C4-2B (cell line): ENCODE data around the gene ANAPC5.
"Not testable (repeated sequence)": the region's sequence is repeated elsewhere in the genome, so short reads cannot be mapped to it uniquely, and the experiment has no call there.

Experiments used
- H3K27ac ChIP-seq: fragments of 450-650 bp; 2 replicates; pipeline ENCODE4 v1.5.1; 2017
- ZFX ChIP-seq: fragments of 450-650 bp; IDR thresholded peaks from 2 replicates; pipeline ENCODE4 v1.6.1; 2017
- TF ChIP-seq, protein P1 (sequence below): fragments of 450-650 bp; conservative IDR thresholded peaks from 2 replicates; pipeline ENCODE4 v1.5.1; 2017; ENCODE audit warnings: mild to moderate bottlenecking

Gene ANAPC5

GRCh38 chr12:121287267-121287954, 64.8 kb downstream of the ANAPC5 start:
- TF ChIP-seq, protein P1, sequence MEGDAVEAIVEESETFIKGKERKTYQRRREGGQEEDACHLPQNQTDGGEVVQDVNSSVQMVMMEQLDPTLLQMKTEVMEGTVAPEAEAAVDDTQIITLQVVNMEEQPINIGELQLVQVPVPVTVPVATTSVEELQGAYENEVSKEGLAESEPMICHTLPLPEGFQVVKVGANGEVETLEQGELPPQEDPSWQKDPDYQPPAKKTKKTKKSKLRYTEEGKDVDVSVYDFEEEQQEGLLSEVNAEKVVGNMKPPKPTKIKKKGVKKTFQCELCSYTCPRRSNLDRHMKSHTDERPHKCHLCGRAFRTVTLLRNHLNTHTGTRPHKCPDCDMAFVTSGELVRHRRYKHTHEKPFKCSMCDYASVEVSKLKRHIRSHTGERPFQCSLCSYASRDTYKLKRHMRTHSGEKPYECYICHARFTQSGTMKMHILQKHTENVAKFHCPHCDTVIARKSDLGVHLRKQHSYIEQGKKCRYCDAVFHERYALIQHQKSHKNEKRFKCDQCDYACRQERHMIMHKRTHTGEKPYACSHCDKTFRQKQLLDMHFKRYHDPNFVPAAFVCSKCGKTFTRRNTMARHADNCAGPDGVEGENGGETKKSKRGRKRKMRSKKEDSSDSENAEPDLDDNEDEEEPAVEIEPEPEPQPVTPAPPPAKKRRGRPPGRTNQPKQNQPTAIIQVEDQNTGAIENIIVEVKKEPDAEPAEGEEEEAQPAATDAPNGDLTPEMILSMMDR = no peak
- TF ChIP-seq ZFX = no peak
- no peak overlapping the region for H3K27ac ChIP-seq

- no peak overlapping the region for H3K27ac ChIP-seq
- no peak for TF ChIP-seq ZFX
- TF ChIP-seq, protein P1 = no peak
Observed at GRCh38 chr12:121285856-121286255, 66.4 kb downstream of the ANAPC5 start.

GRCh38 chr12:121284551-121285390, 67.4 kb downstream of the ANAPC5 start:
- H3K27ac ChIP-seq = no peak overlapping the region
- no peak for TF ChIP-seq ZFX
- TF ChIP-seq, protein P1 = no peak

DNA sequence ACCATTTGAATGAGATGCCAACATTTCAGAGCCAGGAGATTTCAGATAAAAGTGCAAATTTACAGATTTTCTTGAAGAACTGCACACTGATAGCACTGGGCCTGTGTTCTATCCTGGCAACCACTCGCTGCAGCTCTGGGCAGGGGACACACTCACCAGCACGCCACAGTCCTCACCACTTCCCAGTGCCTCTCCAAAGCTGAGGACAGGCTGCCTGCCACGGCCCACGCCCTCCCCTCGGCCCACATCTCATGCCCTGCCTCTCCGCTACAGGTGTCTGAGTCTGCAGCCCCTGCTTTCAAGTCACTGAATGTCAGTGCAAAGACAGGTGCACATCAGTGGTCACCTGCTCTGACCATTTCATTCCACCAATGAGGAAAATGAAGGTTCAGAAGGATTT, 68.4 kb downstream of the ANAPC5 start:
- H3K27ac ChIP-seq = no peak overlapping the region
- TF ChIP-seq ZFX = no peak
- TF ChIP-seq, protein P1 = no peak

- H3K27ac ChIP-seq = no peak overlapping the region
- TF ChIP-seq, protein P1 = no peak
- TF ChIP-seq ZFX = no peak
Observed at GRCh38 chr12:121283388-121283787, 68.8 kb downstream of the ANAPC5 start.

DNA sequence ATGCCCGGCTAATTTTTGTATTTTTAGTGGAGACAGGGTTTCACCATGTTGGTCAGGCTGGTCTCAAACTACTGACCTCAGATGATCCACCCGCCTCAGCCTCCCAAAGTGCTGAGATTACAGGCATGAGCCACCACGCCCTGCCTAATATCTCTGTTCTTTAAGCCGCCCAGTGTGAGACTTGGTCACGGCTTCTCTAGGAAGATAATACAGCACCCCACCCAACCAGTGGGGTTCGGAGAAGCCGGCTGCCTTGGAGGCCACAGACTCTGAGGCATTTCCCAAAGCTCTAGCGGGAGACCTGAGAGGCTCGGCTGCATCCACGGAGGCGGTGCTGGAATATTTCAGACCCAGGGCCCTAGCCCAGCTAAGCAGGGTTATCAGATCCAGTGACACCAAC, 69.3 kb downstream of the ANAPC5 start:
- not testable (repeated sequence) for H3K27ac ChIP-seq

DNA sequence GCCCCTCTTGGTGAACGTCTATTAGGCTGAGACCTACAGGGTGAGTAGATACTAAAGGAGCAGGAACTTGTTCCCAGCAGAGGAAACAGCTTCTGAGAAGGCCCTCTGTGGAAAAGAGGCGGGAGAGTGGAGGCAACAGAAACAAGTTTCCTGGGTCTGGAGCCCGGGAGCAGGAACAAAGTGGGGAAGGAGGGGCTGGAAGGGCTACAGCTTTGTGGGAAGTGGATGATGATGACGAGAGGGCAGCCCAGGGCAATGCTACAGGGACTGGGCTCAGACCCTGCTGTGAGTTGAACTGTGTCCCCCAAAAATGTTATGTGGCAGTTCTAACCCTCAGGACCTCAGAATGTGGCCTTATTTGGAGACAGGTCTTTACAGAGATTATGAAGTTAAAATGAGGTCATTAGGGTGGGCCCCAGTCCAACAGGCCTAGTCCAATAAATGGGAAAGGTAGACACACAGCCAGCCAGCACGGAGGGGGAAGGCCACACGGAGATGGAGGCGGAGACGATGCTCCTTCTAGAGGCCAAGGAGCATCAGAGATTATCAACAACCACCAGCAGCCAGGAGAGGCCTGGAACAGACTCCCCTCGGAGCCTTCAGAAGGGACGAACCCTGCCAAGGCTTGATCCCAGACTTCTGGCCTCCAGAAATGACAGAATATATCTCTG, 70.0 kb downstream of the ANAPC5 start:
- TF ChIP-seq, protein P1 = no peak
- TF ChIP-seq ZFX = no peak
- no peak overlapping the region for H3K27ac ChIP-seq

- not testable (repeated sequence) for H3K27ac ChIP-seq
Observed at GRCh38 chr12:121281116-121281515, 71.1 kb downstream of the ANAPC5 start.

GRCh38 chr12:121280531-121280930, 71.7 kb downstream of the ANAPC5 start:
- not testable (repeated sequence) for H3K27ac ChIP-seq
